HG03064 (cell line): ENCODE data around the gene A3GALT2.

Experiments
- ATAC-seq: cut with Tn5 transposase; IDR thresholded peaks from one replicate; pipeline ENCODE4 v1.9.1; 2021; ENCODE audit warnings: low read depth; ENCODE audit not compliant: unreplicated experiment

A3GALT2 gene

GRCh38 chr1:33257772-33258712 lies 62.9 kb downstream of the A3GALT2 start:
- no peak for ATAC-seq

- no peak for ATAC-seq
Observed at GRCh38 chr1:33257207-33257771, 63.6 kb downstream of the A3GALT2 start.
